ENCODE results near the gene BMP10. TPM values are rescaled to one million over a fixed set of nuclear protein-coding genes. Genes with fewer than 3 reads are reported as not detected.

Gene BMP10
- total RNA-seq, 1 donor from 2014 or later, result 0.13 TPM

DNA sequence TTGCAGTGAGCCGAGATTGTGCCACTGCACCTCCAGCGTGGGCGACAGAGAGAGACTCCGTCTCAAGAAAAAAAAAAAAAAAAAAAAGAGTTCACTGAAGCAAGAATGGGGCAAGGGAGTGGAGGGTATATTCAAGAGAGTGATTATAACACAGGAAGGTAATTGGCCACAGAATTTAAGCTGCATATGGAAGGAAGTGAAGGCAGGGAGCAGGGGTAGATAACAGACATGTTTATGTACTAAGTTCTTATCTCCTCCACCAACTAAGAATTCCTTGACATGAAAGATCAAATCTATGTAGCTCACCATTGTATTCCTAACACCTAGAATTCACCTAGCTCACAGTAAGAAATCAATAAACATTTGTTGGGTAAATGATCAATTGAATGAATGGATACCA lies 44.2 kb upstream of the BMP10 start:
- Mint-ChIP-seq H3K27me3 (ENCODE audit: low read depth) (no peaks in the 10 kb centered on the region), H3K4me1 (no peaks in the 10 kb centered on the region), H3K36me3 (no peaks in the 10 kb centered on the region), H3K4me3 (no peak overlapping the region), H3K9me3 (no peaks in the 10 kb centered on the region), H3K27ac (no peak overlapping the region)
- no peak for DNase-seq (ENCODE audit: low spot score in 2 of 2, unreplicated experiment in 2 of 2)
- TF ChIP-seq, protein P1, sequence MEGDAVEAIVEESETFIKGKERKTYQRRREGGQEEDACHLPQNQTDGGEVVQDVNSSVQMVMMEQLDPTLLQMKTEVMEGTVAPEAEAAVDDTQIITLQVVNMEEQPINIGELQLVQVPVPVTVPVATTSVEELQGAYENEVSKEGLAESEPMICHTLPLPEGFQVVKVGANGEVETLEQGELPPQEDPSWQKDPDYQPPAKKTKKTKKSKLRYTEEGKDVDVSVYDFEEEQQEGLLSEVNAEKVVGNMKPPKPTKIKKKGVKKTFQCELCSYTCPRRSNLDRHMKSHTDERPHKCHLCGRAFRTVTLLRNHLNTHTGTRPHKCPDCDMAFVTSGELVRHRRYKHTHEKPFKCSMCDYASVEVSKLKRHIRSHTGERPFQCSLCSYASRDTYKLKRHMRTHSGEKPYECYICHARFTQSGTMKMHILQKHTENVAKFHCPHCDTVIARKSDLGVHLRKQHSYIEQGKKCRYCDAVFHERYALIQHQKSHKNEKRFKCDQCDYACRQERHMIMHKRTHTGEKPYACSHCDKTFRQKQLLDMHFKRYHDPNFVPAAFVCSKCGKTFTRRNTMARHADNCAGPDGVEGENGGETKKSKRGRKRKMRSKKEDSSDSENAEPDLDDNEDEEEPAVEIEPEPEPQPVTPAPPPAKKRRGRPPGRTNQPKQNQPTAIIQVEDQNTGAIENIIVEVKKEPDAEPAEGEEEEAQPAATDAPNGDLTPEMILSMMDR (IDR thresholded peaks at IDR 0.05; ENCODE audit: unreplicated experiment), result no peak

- H3K9me3 Mint-ChIP-seq, result no peaks in the 10 kb centered on the region
Observed at GRCh38 chr2:68913359-68913758, 42.2 kb upstream of the BMP10 start.

DNA sequence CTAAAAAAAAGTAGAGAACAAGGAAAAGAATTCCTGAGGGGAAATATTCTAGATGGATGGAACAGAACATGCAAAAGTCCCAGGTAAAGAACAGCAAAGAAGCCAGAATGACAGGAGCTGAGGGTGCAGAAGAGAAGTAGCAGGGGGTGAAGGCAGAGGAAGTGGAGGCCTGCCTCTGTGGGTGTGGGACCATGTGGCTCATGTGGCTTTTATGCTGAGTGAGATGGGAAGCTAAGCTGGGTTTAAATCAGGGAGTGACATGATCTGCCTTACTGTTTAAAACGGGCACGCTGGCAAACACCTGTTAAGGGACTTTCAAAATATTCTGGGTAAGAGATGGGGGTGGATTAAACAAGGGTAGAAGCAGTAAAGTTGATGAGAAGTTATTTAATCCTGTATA lies 41.5 kb upstream of the BMP10 start:
- TF ChIP-seq, protein P1 (IDR thresholded peaks at IDR 0.05; ENCODE audit: unreplicated experiment), result no peak
- H3K4me3 Mint-ChIP-seq, result no peak overlapping the region
- H3K36me3 Mint-ChIP-seq, result no peaks in the 10 kb centered on the region
- no peaks in the 10 kb centered on the region for H3K9me3 Mint-ChIP-seq
- H3K4me1 Mint-ChIP-seq, result no peaks in the 10 kb centered on the region
- H3K27ac Mint-ChIP-seq, result no peak overlapping the region
- DNase-seq (ENCODE audit: low spot score in 2 of 2, unreplicated experiment in 2 of 2), result no peak
- no peaks in the 10 kb centered on the region for H3K27me3 Mint-ChIP-seq (ENCODE audit: low read depth)

More at GRCh38 chr2:68913359-68913758, 42.2 kb upstream of the BMP10 start:
- no peaks in the 10 kb centered on the region for H3K36me3 Mint-ChIP-seq
- DNase-seq (ENCODE audit: low spot score in 2 of 2, unreplicated experiment in 2 of 2), result no peak
- TF ChIP-seq, protein P1 (IDR thresholded peaks at IDR 0.05; ENCODE audit: unreplicated experiment), result no peak
- no peaks in the 10 kb centered on the region for H3K4me1 Mint-ChIP-seq
- H3K27ac Mint-ChIP-seq, result no peak overlapping the region
- H3K27me3 Mint-ChIP-seq (ENCODE audit: low read depth), result no peaks in the 10 kb centered on the region
- H3K4me3 Mint-ChIP-seq, result no peak overlapping the region

DNA sequence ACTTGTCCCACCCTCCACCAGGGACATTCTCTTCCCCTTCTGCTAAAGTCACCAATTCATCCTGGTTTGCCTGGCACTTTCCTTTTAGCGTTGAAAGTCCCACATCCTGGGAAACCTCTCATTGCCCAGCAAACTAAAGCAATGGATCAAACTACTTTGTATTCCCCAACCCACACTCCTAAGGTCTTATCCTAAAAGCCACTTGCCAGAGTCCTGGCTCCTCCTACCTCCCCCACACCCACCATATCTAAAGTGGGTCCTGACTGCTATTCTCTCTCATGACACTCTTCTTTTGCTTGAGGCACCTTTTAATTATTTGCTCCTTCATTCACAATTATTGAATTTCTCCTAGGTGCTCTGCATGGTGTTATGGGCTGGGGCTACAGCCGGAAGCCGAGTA lies 40.9 kb upstream of the BMP10 start:
- Mint-ChIP-seq H3K4me1 (no peaks in the 10 kb centered on the region), H3K9me3 (no peaks in the 10 kb centered on the region), H3K4me3 (no peak overlapping the region), H3K27ac (no peak overlapping the region), H3K36me3 (no peaks in the 10 kb centered on the region), H3K27me3 (ENCODE audit: low read depth) (no peaks in the 10 kb centered on the region)
- DNase-seq (ENCODE audit: low spot score in 2 of 2, unreplicated experiment in 2 of 2), result no peak
- TF ChIP-seq, protein P1 (IDR thresholded peaks at IDR 0.05; ENCODE audit: unreplicated experiment), result no peak

- no peak for DNase-seq (ENCODE audit: low spot score in 2 of 2, unreplicated experiment in 2 of 2)
- Mint-ChIP-seq H3K4me3 (no peak overlapping the region), H3K27me3 (ENCODE audit: low read depth) (no peaks in the 10 kb centered on the region), H3K36me3 (no peaks in the 10 kb centered on the region), H3K9me3 (no peaks in the 10 kb centered on the region), H3K4me1 (no peaks in the 10 kb centered on the region), H3K27ac (no peak overlapping the region)
- TF ChIP-seq, protein P1 (IDR thresholded peaks at IDR 0.05; ENCODE audit: unreplicated experiment), result no peak
Observed at GRCh38 chr2:68911709-68912108, 40.5 kb upstream of the BMP10 start.

- H3K4me1 Mint-ChIP-seq, result no peaks in the 10 kb centered on the region
- H3K27me3 Mint-ChIP-seq (ENCODE audit: low read depth), result no peaks in the 10 kb centered on the region
Observed at GRCh38 chr2:68911246-68911645, 40.0 kb upstream of the BMP10 start.

More at GRCh38 chr2:68911246-68911645, 40.0 kb upstream of the BMP10 start:
- H3K4me3 Mint-ChIP-seq, result no peak overlapping the region
- no peaks in the 10 kb centered on the region for H3K36me3 Mint-ChIP-seq
- TF ChIP-seq, protein P1 (IDR thresholded peaks at IDR 0.05; ENCODE audit: unreplicated experiment), result no peak
- no peak for DNase-seq (ENCODE audit: low spot score in 2 of 2, unreplicated experiment in 2 of 2)
- no peak overlapping the region for H3K27ac Mint-ChIP-seq
- H3K9me3 Mint-ChIP-seq, result no peaks in the 10 kb centered on the region

Data from mesothelial cell of epicardium (in vitro differentiated cells).